HS-5 (cell line): ENCODE data around the gene MTARC1.

Experiments used
- DNase-seq: peaks from one replicate; pipeline ENCODE4 v3.0.0-alpha.2; 2012; ENCODE audit warnings: low read depth

MTARC1 gene

GRCh38 chr1:220786337-220787068, at the start of gene MTARC1:
TSS of gene MTARC1 (plus strand) at chr1:220786913. CDS start at chr1:220786945, 32 bp downstream.
- DNase-seq, result no peak

- no peak for DNase-seq
These were observed 45.4 kb upstream of the MTARC1 start for GRCh38 chr1:220741349-220741748.

- DNase-seq, result no peak
These were observed 44.9 kb upstream of the MTARC1 start for GRCh38 chr1:220741825-220742224.

DNA sequence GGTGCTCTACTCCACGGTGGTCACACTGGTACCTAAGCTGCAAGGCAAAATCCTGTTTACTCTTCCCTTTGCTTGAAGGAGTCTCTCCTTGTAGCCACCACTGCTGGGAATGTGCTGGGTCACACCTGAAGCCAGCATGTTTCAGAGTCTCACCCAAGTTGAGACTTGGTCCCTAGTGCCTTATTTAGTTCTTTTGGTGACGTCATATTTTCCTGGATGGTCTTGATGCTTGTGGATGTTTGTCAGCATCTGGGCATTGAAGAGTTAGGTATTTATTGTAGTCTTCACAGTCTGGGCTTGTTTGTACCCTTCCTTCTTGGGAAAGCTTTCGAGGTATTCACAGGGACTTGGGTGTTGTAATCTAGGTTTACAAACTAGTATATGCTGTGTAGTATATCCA, 44.2 kb upstream of the MTARC1 start:
- no peak for DNase-seq

- no peak for DNase-seq
These were observed 39.9 kb upstream of the MTARC1 start for GRCh38 chr1:220746851-220747250.

GRCh38 chr1:220747437-220748088, 39.1 kb upstream of the MTARC1 start:
- DNase-seq, result no peak

GRCh38 chr1:220748089-220748934, 38.4 kb upstream of the MTARC1 start, which contains the start of gene MTARC2:
TSS of gene MTARC2 (plus strand) at chr1:220748322. CDS start at chr1:220748532, 210 bp downstream.
- DNase-seq, result no peak

- no peak for DNase-seq
These were observed 37.8 kb upstream of the MTARC1 start for GRCh38 chr1:220748936-220749335.

DNA sequence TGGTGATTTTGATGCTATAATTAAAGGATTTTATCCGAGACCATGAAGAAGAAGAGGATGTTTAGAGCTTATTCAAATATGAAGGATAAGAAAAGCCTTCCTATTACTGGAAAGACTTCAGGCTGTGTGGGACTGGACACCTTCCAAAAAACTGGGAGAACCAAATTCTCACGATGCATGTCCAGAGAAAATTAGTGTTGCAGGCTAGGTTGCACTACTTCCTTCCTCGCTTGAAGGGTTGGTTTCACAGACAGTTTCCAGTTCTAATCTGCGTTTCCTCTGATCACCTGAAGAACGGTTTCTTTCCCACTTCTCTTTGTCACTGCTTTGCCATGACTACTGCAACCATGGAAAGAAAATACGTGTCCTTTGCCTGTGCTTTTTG, 36.6 kb upstream of the MTARC1 start:
- no peak for DNase-seq

- no peak for DNase-seq
These were observed 35.6 kb upstream of the MTARC1 start for GRCh38 chr1:220751111-220751510.

DNA sequence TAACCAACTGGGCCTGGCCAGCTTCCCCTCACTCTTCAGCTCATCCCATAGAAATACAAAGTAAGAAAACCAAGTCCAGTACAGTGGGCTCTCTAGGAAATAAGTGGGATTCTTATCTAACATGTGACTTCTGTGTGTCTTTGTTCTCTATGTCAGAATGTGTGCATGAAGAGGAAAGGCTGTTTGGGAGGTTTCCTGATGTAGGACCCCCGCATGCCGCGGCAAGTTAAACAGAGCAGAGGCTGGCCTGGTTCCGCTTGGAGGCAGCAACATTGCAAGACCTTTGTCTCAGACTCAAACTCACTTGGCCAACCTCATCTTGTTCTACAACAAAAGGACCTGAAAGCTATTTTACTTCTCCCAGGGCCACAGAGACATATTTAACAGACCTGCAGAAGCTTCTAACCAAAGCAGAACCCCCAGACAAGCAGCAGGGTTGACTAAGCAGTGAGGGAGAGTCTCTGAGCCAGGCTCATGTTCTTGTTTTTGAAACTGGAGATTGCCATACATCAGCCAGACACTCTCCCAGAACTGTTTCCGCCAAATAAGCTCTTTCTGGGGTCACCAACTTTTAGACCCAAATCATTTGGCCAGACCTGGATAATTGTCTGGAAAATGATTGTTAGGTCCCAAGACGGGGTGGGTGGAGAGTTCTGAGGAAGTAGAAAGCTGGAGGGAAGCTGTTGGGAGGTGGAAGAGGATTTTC, 32.3 kb upstream of the MTARC1 start:
- no peak for DNase-seq

GRCh38 chr1:220754918-220755295, 31.8 kb upstream of the MTARC1 start:
- DNase-seq, result no peak

- DNase-seq, result no peak
These were observed 31.4 kb upstream of the MTARC1 start for GRCh38 chr1:220755309-220755708.

GRCh38 chr1:220757441-220757840, 29.3 kb upstream of the MTARC1 start:
- DNase-seq, result no peak

- no peak for DNase-seq
These were observed 27.6 kb upstream of the MTARC1 start for GRCh38 chr1:220759147-220759546.

GRCh38 chr1:220761688-220762427, 24.9 kb upstream of the MTARC1 start:
- DNase-seq, result no peak

- no peak for DNase-seq
These were observed 22.0 kb upstream of the MTARC1 start for GRCh38 chr1:220764757-220765156.

DNA sequence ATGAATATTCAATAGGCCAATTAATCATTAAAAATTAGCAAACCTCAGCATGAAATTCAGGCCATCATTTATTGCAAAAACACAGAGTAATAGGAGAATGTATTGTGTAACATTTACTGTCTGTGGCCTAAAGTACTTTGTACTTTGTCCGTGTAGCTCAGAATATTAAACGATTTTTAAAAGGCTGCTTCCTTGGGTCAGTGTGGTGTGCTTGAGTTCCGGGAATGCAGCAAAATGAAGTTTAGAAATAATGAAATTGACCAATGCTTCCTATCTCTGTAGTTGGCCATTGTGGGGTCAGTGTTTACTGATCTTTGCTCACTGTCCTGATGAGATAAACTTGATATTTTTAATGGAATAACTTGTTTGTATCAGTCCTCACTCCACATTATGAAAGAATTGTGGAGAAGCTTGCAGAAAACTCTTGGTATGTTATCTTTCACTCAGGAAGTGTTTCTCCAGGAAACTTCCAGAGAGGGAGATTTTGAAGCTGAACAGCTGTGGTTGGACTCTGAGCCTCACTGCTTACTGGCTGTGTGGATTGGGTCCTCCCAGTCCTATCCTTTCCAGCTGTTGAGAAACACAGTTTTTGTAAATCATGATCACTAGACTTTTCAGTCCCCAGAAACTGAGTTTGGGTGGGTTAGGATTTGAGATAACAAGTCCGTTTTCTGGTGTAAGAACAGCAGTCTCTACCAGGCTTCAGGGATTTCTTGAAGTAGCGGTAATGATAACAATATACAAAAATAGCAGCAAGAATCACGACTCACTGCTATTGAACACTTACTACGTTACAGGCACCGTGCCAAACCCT, 19.2 kb upstream of the MTARC1 start:
- no peak for DNase-seq

DNA sequence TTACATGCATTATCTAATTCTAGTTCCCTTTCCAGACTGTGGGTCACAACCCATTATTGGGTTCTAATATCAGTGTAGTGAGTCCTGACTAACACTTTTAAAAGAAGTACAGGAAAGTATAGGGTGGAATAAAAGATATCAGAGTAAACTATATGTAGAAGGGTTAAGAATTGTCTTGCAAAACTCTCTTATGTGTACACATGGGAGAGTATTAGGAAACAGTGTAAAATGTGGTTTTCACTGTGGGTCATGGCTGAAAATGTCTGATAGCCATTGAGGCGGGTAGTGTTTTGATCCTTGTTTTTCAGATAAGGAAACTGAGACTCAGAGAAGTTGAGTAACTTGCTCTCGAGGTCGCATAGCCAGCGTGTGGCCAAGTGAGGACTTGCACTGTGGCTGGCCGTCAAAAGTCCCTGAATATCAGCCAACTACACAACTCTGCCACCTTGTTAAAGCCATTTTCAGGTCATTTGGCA, 18.5 kb upstream of the MTARC1 start:
- DNase-seq, result no peak

- DNase-seq, result no peak
These were observed 17.5 kb upstream of the MTARC1 start for GRCh38 chr1:220769205-220769604.
